ENCODE results near the gene ADGRG3.

Gene ADGRG3

GRCh38 chr16:57672824-57673223 is 4.7 kb downstream of the ADGRG3 start:
- no peak overlapping the region for H3K4me3 ChIP-seq (ENCODE audit: low read depth, low read length)
- TF ChIP-seq, protein P1, sequence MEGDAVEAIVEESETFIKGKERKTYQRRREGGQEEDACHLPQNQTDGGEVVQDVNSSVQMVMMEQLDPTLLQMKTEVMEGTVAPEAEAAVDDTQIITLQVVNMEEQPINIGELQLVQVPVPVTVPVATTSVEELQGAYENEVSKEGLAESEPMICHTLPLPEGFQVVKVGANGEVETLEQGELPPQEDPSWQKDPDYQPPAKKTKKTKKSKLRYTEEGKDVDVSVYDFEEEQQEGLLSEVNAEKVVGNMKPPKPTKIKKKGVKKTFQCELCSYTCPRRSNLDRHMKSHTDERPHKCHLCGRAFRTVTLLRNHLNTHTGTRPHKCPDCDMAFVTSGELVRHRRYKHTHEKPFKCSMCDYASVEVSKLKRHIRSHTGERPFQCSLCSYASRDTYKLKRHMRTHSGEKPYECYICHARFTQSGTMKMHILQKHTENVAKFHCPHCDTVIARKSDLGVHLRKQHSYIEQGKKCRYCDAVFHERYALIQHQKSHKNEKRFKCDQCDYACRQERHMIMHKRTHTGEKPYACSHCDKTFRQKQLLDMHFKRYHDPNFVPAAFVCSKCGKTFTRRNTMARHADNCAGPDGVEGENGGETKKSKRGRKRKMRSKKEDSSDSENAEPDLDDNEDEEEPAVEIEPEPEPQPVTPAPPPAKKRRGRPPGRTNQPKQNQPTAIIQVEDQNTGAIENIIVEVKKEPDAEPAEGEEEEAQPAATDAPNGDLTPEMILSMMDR (IDR thresholded peaks at IDR 0.05; ENCODE audit: low read depth, low read length): no peak
- in situ Hi-C loops (cut with HindIII; ENCODE audit: low sequenced_read_pairs): no loop called here
- DNase-seq (ENCODE audit: low read depth, low spot score): no peak

GRCh38 chr16:57675741-57676551 is 7.8 kb downstream of the ADGRG3 start:
- H3K4me3 ChIP-seq (ENCODE audit: low read depth, low read length): no peak overlapping the region
- in situ Hi-C loops (cut with HindIII; ENCODE audit: low sequenced_read_pairs): no loop called here
- TF ChIP-seq, protein P1 (IDR thresholded peaks at IDR 0.05; ENCODE audit: low read depth, low read length): no peak
- DNase-seq (ENCODE audit: low read depth, low spot score): no peak

GRCh38 chr16:57676553-57677085 is 8.5 kb downstream of the ADGRG3 start:
- TF ChIP-seq, protein P1 (IDR thresholded peaks at IDR 0.05; ENCODE audit: low read depth, low read length): no peak
- in situ Hi-C loops (cut with HindIII; ENCODE audit: low sequenced_read_pairs): no loop called here
- no peak for DNase-seq (ENCODE audit: low read depth, low spot score)
- H3K4me3 ChIP-seq (ENCODE audit: low read depth, low read length): no peak overlapping the region

- TF ChIP-seq, protein P1 (IDR thresholded peaks at IDR 0.05; ENCODE audit: low read depth, low read length): no peak
- in situ Hi-C loops (cut with HindIII; ENCODE audit: low sequenced_read_pairs): no loop called here
- no peak for DNase-seq (ENCODE audit: low read depth, low spot score)
- no peak overlapping the region for H3K4me3 ChIP-seq (ENCODE audit: low read depth, low read length)
Observed at GRCh38 chr16:57677622-57678369, 9.7 kb downstream of the ADGRG3 start.

DNA sequence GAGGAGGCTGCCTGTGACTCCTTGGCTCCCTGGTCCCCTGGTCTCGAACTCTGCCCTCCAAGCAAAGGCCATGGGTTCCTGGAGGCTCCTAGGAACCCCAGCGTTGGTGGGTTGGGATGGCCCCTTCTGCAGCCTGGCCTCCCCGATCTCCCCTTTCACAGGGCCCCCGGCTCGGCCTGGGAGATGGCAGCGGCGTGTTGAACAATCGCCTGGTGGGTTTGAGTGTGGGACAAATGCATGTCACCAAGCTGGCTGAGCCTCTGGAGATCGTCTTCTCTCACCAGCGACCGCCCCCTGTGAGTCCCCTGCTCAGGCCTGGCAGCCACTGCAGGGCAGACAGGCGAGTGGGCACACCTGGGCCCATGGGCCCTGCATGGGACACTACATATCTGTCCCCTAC is 10.9 kb downstream of the ADGRG3 start:
- DNase-seq (ENCODE audit: low read depth, low spot score): no peak
- TF ChIP-seq, protein P1 (IDR thresholded peaks at IDR 0.05; ENCODE audit: low read depth, low read length): no peak
- in situ Hi-C loops (cut with HindIII; ENCODE audit: low sequenced_read_pairs): no loop called here
- H3K4me3 ChIP-seq (ENCODE audit: low read depth, low read length): no peak overlapping the region

- no peak for DNase-seq (ENCODE audit: low read depth, low spot score)
- in situ Hi-C loops (cut with HindIII; ENCODE audit: low sequenced_read_pairs): no loop called here
- H3K4me3 ChIP-seq (ENCODE audit: low read depth, low read length): no peak overlapping the region
- TF ChIP-seq, protein P1 (IDR thresholded peaks at IDR 0.05; ENCODE audit: low read depth, low read length): no peak
Observed at GRCh38 chr16:57679767-57680482, 11.8 kb downstream of the ADGRG3 start.
